HG02610 (cell line): ENCODE measurements around the gene ACOT7.
"Not testable (repeated sequence)": the region's sequence is repeated elsewhere in the genome, so short reads cannot be mapped to it uniquely, and the experiment has no call there.

Experiments used
- ATAC-seq: cut with Tn5 transposase; IDR thresholded peaks from one replicate; pipeline ENCODE4 v1.9.1; 2021; ENCODE audit warnings: mild to moderate bottlenecking, moderate library complexity; ENCODE audit not compliant: unreplicated experiment

ACOT7 gene

GRCh38 chr1:6401673-6402072 lies 8.1 kb upstream of the ACOT7 start:
- ATAC-seq = no peak

- ATAC-seq = no peak
Observed at GRCh38 chr1:6399294-6399693, 5.7 kb upstream of the ACOT7 start.

GRCh38 chr1:6397844-6398441 lies 4.4 kb upstream of the ACOT7 start:
- no peak for ATAC-seq

DNA sequence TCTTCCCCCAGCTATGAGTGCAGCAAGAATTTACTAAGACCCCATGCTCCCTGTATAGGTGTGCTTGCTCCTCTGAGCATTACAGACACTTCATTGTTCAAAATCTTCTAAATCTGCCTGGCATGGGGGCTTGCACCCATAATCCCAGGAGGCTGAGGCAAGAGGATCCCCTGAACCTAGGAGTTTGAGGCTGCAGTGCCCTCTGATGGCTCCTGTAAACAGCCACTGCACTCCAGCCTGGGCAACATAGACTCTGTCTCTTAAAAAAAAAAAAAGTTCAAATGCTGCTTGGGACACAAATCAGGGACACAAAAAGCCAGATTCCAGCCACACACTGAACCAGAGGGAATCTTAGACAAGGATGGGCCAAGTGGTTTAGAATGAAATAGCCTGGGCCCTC lies 3.4 kb upstream of the ACOT7 start:
- ATAC-seq = no peak

GRCh38 chr1:6395781-6396244 lies 2.2 kb upstream of the ACOT7 start:
- ATAC-seq = not testable (repeated sequence)

DNA sequence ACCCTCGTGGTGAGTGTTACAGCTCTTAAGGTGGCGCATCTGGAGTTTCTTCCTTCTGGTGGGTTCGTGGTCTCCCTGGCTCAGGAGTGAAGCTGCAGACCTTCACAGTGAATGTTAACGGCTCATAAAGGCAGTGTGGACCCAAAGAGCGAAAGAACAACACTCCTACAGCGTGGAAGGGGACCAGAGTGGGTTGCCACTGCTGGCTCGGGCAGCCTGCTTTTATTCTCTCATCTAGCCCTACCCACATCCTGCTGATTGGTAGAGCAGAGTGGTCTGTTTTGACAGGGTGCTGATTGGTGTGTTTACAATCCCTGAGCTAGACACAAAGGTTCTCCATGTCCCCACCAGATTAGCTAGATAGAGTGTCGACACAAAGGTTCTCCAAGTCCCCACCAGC lies 1.6 kb upstream of the ACOT7 start:
- ATAC-seq = not testable (repeated sequence)

GRCh38 chr1:6392809-6393399 lies 663 bp downstream of the ACOT7 start:
- no peak for ATAC-seq

DNA sequence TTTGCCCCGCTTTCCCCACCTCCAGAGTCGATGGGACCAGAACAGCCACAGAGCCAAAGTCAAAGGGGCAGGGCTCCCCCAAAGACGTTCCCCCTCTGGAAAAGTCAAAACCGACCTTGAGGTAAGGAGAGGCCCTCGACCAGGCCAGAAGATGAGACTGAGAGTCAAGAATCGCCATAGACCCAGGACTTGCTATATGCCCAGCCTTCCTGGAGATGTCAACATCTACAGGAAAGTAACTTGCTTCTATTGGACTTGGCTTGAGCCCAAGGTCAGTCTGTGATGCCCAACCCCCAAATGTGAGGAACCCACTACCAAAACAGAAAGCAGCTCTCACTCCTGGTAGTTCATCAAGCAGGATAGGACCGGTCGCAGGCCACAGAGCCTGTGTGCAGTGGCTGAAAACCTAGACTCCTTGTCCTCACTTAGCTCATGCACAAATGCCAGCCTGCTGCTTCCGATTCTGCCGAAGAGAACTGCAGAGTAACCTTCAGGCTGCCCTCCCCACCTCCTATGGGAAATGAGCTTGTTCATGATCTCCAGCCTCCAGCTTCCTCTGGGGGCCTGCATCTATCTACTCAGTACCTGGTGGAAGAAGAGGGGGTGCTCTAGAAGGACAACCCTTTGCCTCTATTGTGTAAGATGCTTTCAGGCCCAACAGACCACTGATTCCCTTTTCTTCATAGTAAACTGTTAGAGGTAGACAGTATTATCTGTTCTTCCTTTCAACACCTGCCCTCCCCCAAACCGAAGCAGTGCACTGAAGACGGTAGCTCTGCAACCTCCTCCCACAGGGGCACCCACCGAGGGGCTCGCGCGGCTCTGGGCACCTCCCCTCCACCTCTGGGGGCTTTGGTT lies 1.4 kb downstream of the ACOT7 start:
- no peak for ATAC-seq

DNA sequence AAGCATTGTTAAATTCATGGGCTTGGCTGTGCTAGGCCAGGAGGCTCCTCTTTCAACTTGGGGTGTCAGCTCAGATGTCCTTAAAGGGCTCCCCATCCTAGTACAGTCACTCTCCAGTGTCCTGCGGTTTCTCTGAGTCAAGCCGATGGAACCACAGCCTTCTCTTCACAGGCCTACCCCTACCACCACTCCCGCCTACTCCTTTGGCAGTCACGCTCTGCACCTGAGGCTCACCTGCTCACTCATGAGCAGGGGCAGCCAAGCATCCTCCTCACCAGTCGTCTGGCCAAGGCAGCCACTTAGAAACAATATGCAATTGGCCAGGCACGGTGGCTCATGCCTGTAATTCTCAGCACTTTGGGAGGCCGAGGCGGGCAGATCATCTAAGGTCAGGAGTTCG lies 3.6 kb downstream of the ACOT7 start:
- ATAC-seq = no peak

GRCh38 chr1:6386371-6386949 lies 7.1 kb downstream of the ACOT7 start:
- no peak for ATAC-seq

- no peak for ATAC-seq
Observed at GRCh38 chr1:6385488-6386191, 7.9 kb downstream of the ACOT7 start.

DNA sequence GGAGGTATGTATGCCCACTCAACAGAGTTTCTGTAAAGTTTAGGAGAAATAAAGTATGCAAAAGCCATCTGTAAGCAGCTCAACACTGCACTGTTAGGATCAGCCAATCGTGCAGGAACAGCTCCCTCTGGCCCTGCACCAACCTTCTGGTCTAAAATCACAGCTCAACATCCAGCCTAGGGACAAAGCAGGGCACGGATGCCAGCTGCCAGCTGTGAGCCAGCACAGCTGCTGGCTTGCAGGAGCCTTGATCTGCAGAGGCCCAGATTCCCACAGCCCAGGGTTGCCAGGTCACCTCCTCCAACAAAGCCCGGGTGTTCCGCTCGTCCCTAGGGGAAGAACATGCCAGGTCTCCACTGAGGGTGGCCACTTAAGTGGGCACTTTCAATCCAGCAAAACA lies 8.6 kb downstream of the ACOT7 start:
- no peak for ATAC-seq

DNA sequence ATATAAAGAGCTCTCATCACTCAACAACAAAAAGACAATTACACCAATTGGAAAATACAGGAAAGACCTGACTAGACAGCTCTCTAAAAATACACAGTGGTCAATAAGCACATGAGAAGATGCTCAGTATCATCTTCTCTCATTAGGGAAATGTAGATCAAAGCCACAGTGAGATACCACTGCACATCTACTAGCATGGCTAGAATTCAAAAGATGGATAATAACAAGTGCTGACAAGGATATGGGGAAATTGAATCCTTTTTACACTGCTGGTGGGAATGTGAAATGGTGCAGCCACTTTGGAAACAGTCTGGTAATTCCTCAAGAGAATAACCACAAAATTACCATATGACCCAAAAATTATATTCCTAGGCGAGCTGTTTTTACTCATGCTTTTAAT lies 9.4 kb downstream of the ACOT7 start:
- no peak for ATAC-seq

DNA sequence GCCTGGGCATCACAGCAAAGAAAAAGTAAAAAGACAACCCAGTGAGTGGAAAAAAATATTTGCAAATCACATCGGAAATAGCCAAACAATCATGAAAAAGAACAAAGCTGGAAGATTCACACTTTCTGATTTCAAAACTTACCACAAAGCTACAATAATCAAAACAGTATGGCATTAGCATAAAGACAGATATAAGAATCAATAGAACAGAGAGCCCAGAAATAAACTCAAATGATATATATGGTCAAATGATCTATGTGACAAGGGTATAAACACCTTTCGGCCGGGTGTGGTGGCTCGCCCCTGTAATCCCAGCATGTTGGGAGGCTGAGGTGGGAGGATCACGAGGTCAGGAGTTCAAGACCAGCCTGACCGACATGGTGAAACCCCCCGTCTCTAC lies 13.5 kb downstream of the ACOT7 start:
- ATAC-seq = no peak

DNA sequence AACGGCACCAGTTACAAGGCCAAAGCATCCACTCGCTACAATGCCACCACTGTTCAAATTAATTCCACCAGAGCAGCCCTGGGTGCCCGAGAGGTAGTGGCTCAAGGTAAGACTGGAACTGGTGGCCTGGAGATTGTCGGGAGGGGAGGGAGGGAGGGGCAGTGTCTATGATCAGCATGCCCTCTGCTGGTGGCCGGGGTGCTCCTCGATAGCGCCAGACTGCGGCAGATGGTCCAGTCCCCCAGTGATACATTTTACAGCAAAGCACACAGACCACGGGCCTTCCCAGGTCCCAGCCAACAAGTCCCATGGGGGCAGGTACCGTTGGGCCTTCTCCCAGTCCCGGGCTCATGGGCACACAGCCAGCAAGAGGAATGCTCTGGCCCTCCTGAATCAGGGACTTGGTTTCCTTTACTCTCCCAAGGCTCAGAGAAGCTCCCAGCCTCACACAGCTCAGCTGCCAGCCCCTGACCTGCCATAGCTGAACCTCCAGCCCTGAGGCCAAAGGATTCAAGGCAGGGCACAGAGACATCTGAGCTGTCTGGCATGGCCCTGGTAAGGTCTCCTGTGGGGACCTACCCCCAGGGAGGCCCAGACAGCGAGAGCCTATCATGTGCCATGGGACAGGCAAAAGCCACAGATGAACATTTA lies 15.3 kb downstream of the ACOT7 start:
- no peak for ATAC-seq

- ATAC-seq = no peak
Observed at GRCh38 chr1:6373961-6374720, 19.4 kb downstream of the ACOT7 start.

GRCh38 chr1:6372236-6372635 lies 21.3 kb downstream of the ACOT7 start:
- ATAC-seq = not testable (repeated sequence)

DNA sequence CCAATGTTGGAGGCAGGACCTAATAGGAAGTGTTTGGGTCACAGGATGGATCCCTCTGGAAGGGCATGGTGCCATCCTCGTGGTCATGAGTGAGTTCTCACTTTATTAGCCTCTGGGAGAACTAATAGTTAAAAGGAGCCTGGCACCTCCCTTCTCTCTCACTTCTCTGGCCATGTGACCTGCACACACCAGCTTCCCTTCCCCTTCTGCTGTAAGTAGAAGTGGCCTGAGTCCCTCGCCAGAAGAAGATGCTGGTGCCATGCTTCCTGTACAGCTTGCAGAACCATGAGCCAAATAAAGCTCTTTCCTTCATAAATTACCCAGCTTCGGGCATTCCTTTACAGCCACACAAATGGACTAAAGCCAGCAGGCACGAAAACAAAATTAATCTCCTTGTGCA lies 23.6 kb downstream of the ACOT7 start:
- no peak for ATAC-seq

GRCh38 chr1:6367381-6368012 lies 26.1 kb downstream of the ACOT7 start:
- ATAC-seq = no peak
